ENCODE measurements around the gene TRPV6.

DNA sequence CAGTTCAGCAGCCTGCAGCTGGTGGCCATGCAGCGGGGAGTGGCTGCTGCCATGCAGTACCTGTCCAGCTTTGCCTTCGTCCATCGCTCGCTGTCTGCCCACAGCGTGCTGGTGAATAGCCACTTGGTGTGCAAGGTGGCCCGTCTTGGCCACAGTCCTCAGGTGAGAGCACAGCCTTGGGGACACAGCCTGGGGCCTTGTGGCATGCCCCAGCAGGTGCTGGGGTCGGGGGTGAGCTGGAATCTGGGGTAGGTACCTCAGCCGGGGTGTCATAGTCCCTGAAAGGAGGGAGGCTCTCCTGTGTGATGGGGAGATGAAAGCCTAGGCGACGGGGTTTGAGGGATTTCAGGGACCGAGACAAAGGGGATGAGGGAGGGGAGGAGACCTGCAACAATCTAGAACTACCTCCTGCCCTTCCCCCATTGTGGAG lies 16.5 kb downstream of the TRPV6 start:
- TF ChIP-seq JUND (IDR thresholded peaks at IDR 0.05) (no peak), POLR2A (IDR thresholded peaks at IDR 0.05; ENCODE audit: borderline replicate concordance, extremely low read depth, insufficient read depth, insufficient read length) (no peak), MAX (IDR thresholded peaks at IDR 0.05) (no peak), SRF (IDR thresholded peaks at IDR 0.05; ENCODE audit: low read depth) (no peak), SP1 (IDR thresholded peaks at IDR 0.05; ENCODE audit: low read depth) (no peak), EZH2 (IDR thresholded peaks at IDR 0.05) (no peak), RAD21 (IDR thresholded peaks at IDR 0.05; ENCODE audit: low read depth) (no peak), EZH2phosphoT487 (IDR thresholded peaks at IDR 0.05; ENCODE audit: borderline replicate concordance) (no peak), TCF7L2 (IDR thresholded peaks at IDR 0.05; ENCODE audit: borderline replicate concordance, extremely low read depth, insufficient read depth, insufficient read length) (no peak), POLR2AphosphoS5 (IDR thresholded peaks at IDR 0.05; ENCODE audit: low read depth, low read length) (no peak), SIN3A (IDR thresholded peaks at IDR 0.05; ENCODE audit: low read depth) (no peak), EGR1 (IDR thresholded peaks at IDR 0.05; ENCODE audit: low read depth) (no peak)
- TF ChIP-seq, protein P1, sequence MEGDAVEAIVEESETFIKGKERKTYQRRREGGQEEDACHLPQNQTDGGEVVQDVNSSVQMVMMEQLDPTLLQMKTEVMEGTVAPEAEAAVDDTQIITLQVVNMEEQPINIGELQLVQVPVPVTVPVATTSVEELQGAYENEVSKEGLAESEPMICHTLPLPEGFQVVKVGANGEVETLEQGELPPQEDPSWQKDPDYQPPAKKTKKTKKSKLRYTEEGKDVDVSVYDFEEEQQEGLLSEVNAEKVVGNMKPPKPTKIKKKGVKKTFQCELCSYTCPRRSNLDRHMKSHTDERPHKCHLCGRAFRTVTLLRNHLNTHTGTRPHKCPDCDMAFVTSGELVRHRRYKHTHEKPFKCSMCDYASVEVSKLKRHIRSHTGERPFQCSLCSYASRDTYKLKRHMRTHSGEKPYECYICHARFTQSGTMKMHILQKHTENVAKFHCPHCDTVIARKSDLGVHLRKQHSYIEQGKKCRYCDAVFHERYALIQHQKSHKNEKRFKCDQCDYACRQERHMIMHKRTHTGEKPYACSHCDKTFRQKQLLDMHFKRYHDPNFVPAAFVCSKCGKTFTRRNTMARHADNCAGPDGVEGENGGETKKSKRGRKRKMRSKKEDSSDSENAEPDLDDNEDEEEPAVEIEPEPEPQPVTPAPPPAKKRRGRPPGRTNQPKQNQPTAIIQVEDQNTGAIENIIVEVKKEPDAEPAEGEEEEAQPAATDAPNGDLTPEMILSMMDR (IDR thresholded peaks at IDR 0.05 in 2 of 3, conservative IDR thresholded peaks at IDR 0.05 in 1 of 3; ENCODE audit: borderline replicate concordance in 1 of 3, insufficient read depth in 1 of 3, low read depth in 2 of 3, low read length in 2 of 3): no peak
